ENCODE measurements around the gene DNAJA2. TPM values are rescaled to one million over a fixed set of nuclear protein-coding genes. Genes with fewer than 3 reads are reported as not detected.

DNAJA2 gene
- polyA plus RNA-seq, 1 donor (not counting 4 experiments of a cell fraction or from before 2014, with no cell fraction given) = 36.3 TPM

DNA sequence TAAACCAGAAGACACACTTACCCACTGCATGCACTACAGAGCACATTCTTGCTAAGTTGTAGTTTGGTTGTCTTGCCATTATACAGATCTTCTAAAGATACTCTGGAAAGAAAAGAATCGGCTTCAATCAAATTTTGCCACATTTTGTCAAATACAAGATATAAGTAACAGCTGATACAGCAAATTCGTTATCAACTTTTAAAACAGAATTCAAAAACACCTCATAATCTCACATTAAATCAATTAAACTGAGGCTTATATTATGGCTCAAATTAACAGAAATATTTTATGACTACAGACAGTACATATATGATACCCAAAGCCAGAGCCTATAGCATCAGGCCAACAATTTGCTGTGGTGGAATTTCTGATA, 5.4 kb downstream of the DNAJA2 start:
- Histone ChIP-seq H3K4me3 (ENCODE audit: control insufficient read depth in 2 of 3, extremely low read depth in 1 of 3, insufficient read depth in 2 of 3, low read depth in 1 of 3, low read length in 3 of 3) (no peak overlapping the region), H3K4me2 (ENCODE audit: control insufficient read depth, extremely low read depth, insufficient read depth, low read depth, low read length) (no peak overlapping the region), H3K27ac (ENCODE audit: control insufficient read depth, insufficient read depth, low read length) (no peak overlapping the region), H3K9ac (ENCODE audit: control insufficient read depth, extremely low read depth, insufficient read depth, low read length) (no peak overlapping the region), H3K4me1 (ENCODE audit: control insufficient read depth, extremely low read depth, insufficient read depth, low read length) (peaks cover 10% of the 10 kb centered on the region), H3K27me3 (ENCODE audit: control insufficient read depth, extremely low read depth, insufficient read depth, low read length) (no peaks in the 10 kb centered on the region), H4K20me1 (ENCODE audit: control insufficient read depth, extremely low read depth, insufficient read depth, low read length) (peaks cover 5% of the 10 kb centered on the region), H3K9me1 (ENCODE audit: control insufficient read depth, extremely low read depth, insufficient read depth, low read length) (no peaks in the 10 kb centered on the region), H3K79me2 (ENCODE audit: control insufficient read depth, insufficient read depth, low read length) (peaks cover 80% of the 10 kb centered on the region), H2AFZ (ENCODE audit: control insufficient read depth, low read length) (no peak overlapping the region), H3K36me3 (ENCODE audit: control insufficient read depth in 2 of 2, extremely low read depth in 1 of 2, insufficient read depth in 2 of 2, low read length in 2 of 2) (peaks cover 30 to 34% of the 10 kb centered on the region in 2 experiments), H3K9me3 (ENCODE audit: control insufficient read depth, low read depth, low read length) (no peaks in the 10 kb centered on the region)
- dilution Hi-C loops (cut with MboI; ENCODE audit: extremely low pct_ligation_motif_present, low sequenced_read_pairs) = no loop called here
- no peak for FAIRE-seq
- no peak for DNase-seq (ENCODE audit: low read depth, low spot score)
- TF ChIP-seq EZH2 (IDR thresholded peaks at IDR 0.05; ENCODE audit: low read length) = no peak
- TF ChIP-seq, protein P1, sequence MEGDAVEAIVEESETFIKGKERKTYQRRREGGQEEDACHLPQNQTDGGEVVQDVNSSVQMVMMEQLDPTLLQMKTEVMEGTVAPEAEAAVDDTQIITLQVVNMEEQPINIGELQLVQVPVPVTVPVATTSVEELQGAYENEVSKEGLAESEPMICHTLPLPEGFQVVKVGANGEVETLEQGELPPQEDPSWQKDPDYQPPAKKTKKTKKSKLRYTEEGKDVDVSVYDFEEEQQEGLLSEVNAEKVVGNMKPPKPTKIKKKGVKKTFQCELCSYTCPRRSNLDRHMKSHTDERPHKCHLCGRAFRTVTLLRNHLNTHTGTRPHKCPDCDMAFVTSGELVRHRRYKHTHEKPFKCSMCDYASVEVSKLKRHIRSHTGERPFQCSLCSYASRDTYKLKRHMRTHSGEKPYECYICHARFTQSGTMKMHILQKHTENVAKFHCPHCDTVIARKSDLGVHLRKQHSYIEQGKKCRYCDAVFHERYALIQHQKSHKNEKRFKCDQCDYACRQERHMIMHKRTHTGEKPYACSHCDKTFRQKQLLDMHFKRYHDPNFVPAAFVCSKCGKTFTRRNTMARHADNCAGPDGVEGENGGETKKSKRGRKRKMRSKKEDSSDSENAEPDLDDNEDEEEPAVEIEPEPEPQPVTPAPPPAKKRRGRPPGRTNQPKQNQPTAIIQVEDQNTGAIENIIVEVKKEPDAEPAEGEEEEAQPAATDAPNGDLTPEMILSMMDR (optimal IDR thresholded peaks at IDR 0.05 in 1 of 3, IDR thresholded peaks at IDR 0.05 in 1 of 3, conservative IDR thresholded peaks at IDR 0.05 in 1 of 3; ENCODE audit: extremely low read depth in 1 of 3, insufficient read depth in 2 of 3, low read length in 3 of 3) = no peak

DNA sequence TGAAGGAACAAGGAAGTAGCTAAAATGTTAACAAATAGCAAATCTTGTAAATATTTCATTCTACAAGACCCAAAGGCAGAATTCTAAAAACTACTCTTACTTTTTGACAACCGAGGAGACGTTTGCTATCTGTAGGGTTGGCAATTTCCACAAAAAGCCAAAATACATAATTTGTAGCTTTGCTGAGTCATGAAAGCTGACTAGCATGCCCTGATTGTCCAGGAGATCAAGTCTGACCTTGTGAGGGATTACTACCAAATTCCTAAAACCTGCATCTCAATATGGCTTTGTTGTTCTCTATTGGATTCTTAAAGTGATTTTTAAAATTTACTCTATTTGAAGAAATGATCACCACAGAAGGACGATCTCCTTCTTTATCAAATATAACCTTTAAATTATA, 10.8 kb downstream of the DNAJA2 start:
- FAIRE-seq (no peak), DNase-seq (ENCODE audit: low read depth, low spot score) (no peak)
- Histone ChIP-seq H3K27ac (ENCODE audit: control insufficient read depth, insufficient read depth, low read length) (no peak overlapping the region), H2AFZ (ENCODE audit: control insufficient read depth, low read length) (no peak overlapping the region), H3K9me3 (ENCODE audit: control insufficient read depth, low read depth, low read length) (no peaks in the 10 kb centered on the region), H3K4me3 (ENCODE audit: control insufficient read depth in 2 of 3, extremely low read depth in 1 of 3, insufficient read depth in 2 of 3, low read depth in 1 of 3, low read length in 3 of 3) (no peak overlapping the region), H3K9ac (ENCODE audit: control insufficient read depth, extremely low read depth, insufficient read depth, low read length) (no peak overlapping the region), H3K4me2 (ENCODE audit: control insufficient read depth, extremely low read depth, insufficient read depth, low read depth, low read length) (no peak overlapping the region), H4K20me1 (ENCODE audit: control insufficient read depth, extremely low read depth, insufficient read depth, low read length) (peaks cover 11% of the 10 kb centered on the region), H3K27me3 (ENCODE audit: control insufficient read depth, extremely low read depth, insufficient read depth, low read length) (no peaks in the 10 kb centered on the region), H3K9me1 (ENCODE audit: control insufficient read depth, extremely low read depth, insufficient read depth, low read length) (no peaks in the 10 kb centered on the region), H3K79me2 (ENCODE audit: control insufficient read depth, insufficient read depth, low read length) (peaks cover 62% of the 10 kb centered on the region), H3K36me3 (ENCODE audit: control insufficient read depth in 2 of 2, extremely low read depth in 1 of 2, insufficient read depth in 2 of 2, low read length in 2 of 2) (peaks cover 29 to 39% of the 10 kb centered on the region in 2 experiments), H3K4me1 (ENCODE audit: control insufficient read depth, extremely low read depth, insufficient read depth, low read length) (no peaks in the 10 kb centered on the region)
- dilution Hi-C loops (cut with MboI; ENCODE audit: extremely low pct_ligation_motif_present, low sequenced_read_pairs) = no loop called here
- no peak for TF ChIP-seq EZH2 (IDR thresholded peaks at IDR 0.05; ENCODE audit: low read length)
- TF ChIP-seq, protein P1 (optimal IDR thresholded peaks at IDR 0.05 in 1 of 3, IDR thresholded peaks at IDR 0.05 in 1 of 3, conservative IDR thresholded peaks at IDR 0.05 in 1 of 3; ENCODE audit: extremely low read depth in 1 of 3, insufficient read depth in 2 of 3, low read length in 3 of 3) = no peak
